ENCODE measurements around the gene MEGF6.
"Not testable (repeated sequence)": the region's sequence is repeated elsewhere in the genome, so short reads cannot be mapped to it uniquely, and the experiment has no call there.

Gene MEGF6

GRCh38 chr1:3572638-3573037 is 38.7 kb downstream of the MEGF6 start:
- not testable (repeated sequence) for DNase-seq (ENCODE audit: low read depth, low spot score); H3K9me3 ChIP-seq (ENCODE audit: control insufficient read depth, insufficient read depth, low read length); H3K27me3 ChIP-seq (ENCODE audit: control insufficient read depth, insufficient read depth, low read length); H3K4me3 ChIP-seq (ENCODE audit: low read length); H3K36me3 ChIP-seq (ENCODE audit: control insufficient read depth, insufficient read depth, low read length); H3K27ac ChIP-seq (ENCODE audit: low read length); H3K4me1 ChIP-seq (ENCODE audit: control insufficient read depth, insufficient read depth, low read length)
- no CpG with 5 or more reads among the region's 1 CpG for WGBS (ENCODE audit: insufficient coverage, insufficient read length)

- no peak for DNase-seq (ENCODE audit: low read depth, low spot score)
- no peak overlapping the region for H3K27ac ChIP-seq (ENCODE audit: low read length)
- WGBS (ENCODE audit: insufficient coverage, insufficient read length): no CpG with 5 or more reads among the region's 6 CpGs
- no peaks in the 10 kb centered on the region; the same call in 1 of the 2 replicates for H3K36me3 ChIP-seq (ENCODE audit: control insufficient read depth, insufficient read depth, low read length)
- no peak overlapping the region for H3K4me3 ChIP-seq (ENCODE audit: low read length)
- H3K9me3 ChIP-seq (ENCODE audit: control insufficient read depth, insufficient read depth, low read length): no peaks in the 10 kb centered on the region
- no peaks in the 10 kb centered on the region for H3K27me3 ChIP-seq (ENCODE audit: control insufficient read depth, insufficient read depth, low read length)
- no peaks in the 10 kb centered on the region; the same call in 1 of the 2 replicates for H3K4me1 ChIP-seq (ENCODE audit: control insufficient read depth, insufficient read depth, low read length)
Measured at GRCh38 chr1:3571263-3571662, 40.0 kb downstream of the MEGF6 start.

GRCh38 chr1:3570066-3570986 is 41.0 kb downstream of the MEGF6 start:
- WGBS (ENCODE audit: insufficient coverage, insufficient read length): no CpG with 5 or more reads among the region's 21 CpGs
- Histone ChIP-seq H3K27me3 (ENCODE audit: control insufficient read depth, insufficient read depth, low read length) (no peaks in the 10 kb centered on the region), H3K4me3 (ENCODE audit: low read length) (no peak overlapping the region), H3K36me3 (ENCODE audit: control insufficient read depth, insufficient read depth, low read length) (no peaks in the 10 kb centered on the region; the same call in 1 of the 2 replicates), H3K9me3 (ENCODE audit: control insufficient read depth, insufficient read depth, low read length) (no peaks in the 10 kb centered on the region), H3K27ac (ENCODE audit: low read length) (no peak overlapping the region), H3K4me1 (ENCODE audit: control insufficient read depth, insufficient read depth, low read length) (no peaks in the 10 kb centered on the region)
- DNase-seq (ENCODE audit: low read depth, low spot score): no peak

GRCh38 chr1:3569436-3569835 is 41.9 kb downstream of the MEGF6 start:
- Histone ChIP-seq H3K9me3 (ENCODE audit: control insufficient read depth, insufficient read depth, low read length) (no peaks in the 10 kb centered on the region), H3K4me3 (ENCODE audit: low read length) (no peak overlapping the region), H3K36me3 (ENCODE audit: control insufficient read depth, insufficient read depth, low read length) (no peaks in the 10 kb centered on the region; the same call in 1 of the 2 replicates), H3K4me1 (ENCODE audit: control insufficient read depth, insufficient read depth, low read length) (no peaks in the 10 kb centered on the region), H3K27ac (ENCODE audit: low read length) (no peak overlapping the region), H3K27me3 (ENCODE audit: control insufficient read depth, insufficient read depth, low read length) (no peaks in the 10 kb centered on the region)
- no CpG with 5 or more reads among the region's 8 CpGs for WGBS (ENCODE audit: insufficient coverage, insufficient read length)
- no peak for DNase-seq (ENCODE audit: low read depth, low spot score)

- Histone ChIP-seq H3K9me3 (ENCODE audit: control insufficient read depth, insufficient read depth, low read length) (no peaks in the 10 kb centered on the region), H3K4me1 (ENCODE audit: control insufficient read depth, insufficient read depth, low read length) (no peaks in the 10 kb centered on the region), H3K36me3 (ENCODE audit: control insufficient read depth, insufficient read depth, low read length) (no peaks in the 10 kb centered on the region; the same call in 1 of the 2 replicates), H3K4me3 (ENCODE audit: low read length) (no peak overlapping the region), H3K27ac (ENCODE audit: low read length) (no peak overlapping the region), H3K27me3 (ENCODE audit: control insufficient read depth, insufficient read depth, low read length) (no peaks in the 10 kb centered on the region)
- DNase-seq (ENCODE audit: low read depth, low spot score): no peak
- no CpG with 5 or more reads among the region's 13 CpGs for WGBS (ENCODE audit: insufficient coverage, insufficient read length)
Measured at GRCh38 chr1:3568815-3569435, 42.4 kb downstream of the MEGF6 start.

GRCh38 chr1:3566951-3567804 is 44.1 kb downstream of the MEGF6 start:
- Histone ChIP-seq H3K36me3 (ENCODE audit: control insufficient read depth, insufficient read depth, low read length) (no peaks in the 10 kb centered on the region; the same call in 1 of the 2 replicates), H3K27me3 (ENCODE audit: control insufficient read depth, insufficient read depth, low read length) (no peaks in the 10 kb centered on the region), H3K4me3 (ENCODE audit: low read length) (no peak overlapping the region), H3K4me1 (ENCODE audit: control insufficient read depth, insufficient read depth, low read length) (no peaks in the 10 kb centered on the region), H3K27ac (ENCODE audit: low read length) (no peak overlapping the region), H3K9me3 (ENCODE audit: control insufficient read depth, insufficient read depth, low read length) (no peaks in the 10 kb centered on the region)
- no CpG with 5 or more reads among the region's 32 CpGs for WGBS (ENCODE audit: insufficient coverage, insufficient read length)
- no peak for DNase-seq (ENCODE audit: low read depth, low spot score)

GRCh38 chr1:3566003-3566885 is 45.1 kb downstream of the MEGF6 start:
- DNase-seq (ENCODE audit: low read depth, low spot score): no peak
- Histone ChIP-seq H3K36me3 (ENCODE audit: control insufficient read depth, insufficient read depth, low read length) (no peaks in the 10 kb centered on the region; the same call in 1 of the 2 replicates), H3K27ac (ENCODE audit: low read length) (no peak overlapping the region), H3K27me3 (ENCODE audit: control insufficient read depth, insufficient read depth, low read length) (no peaks in the 10 kb centered on the region), H3K4me1 (ENCODE audit: control insufficient read depth, insufficient read depth, low read length) (no peaks in the 10 kb centered on the region), H3K9me3 (ENCODE audit: control insufficient read depth, insufficient read depth, low read length) (no peaks in the 10 kb centered on the region), H3K4me3 (ENCODE audit: low read length) (no peak overlapping the region)
- no CpG with 5 or more reads among the region's 27 CpGs for WGBS (ENCODE audit: insufficient coverage, insufficient read length)

GRCh38 chr1:3564921-3565831 is 46.1 kb downstream of the MEGF6 start:
- no peak overlapping the region for H3K27ac ChIP-seq (ENCODE audit: low read length)
- H3K27me3 ChIP-seq (ENCODE audit: control insufficient read depth, insufficient read depth, low read length): no peaks in the 10 kb centered on the region
- H3K4me1 ChIP-seq (ENCODE audit: control insufficient read depth, insufficient read depth, low read length): no peaks in the 10 kb centered on the region
- no peaks in the 10 kb centered on the region for H3K36me3 ChIP-seq (ENCODE audit: control insufficient read depth, insufficient read depth, low read length)
- no CpG with 5 or more reads among the region's 29 CpGs for WGBS (ENCODE audit: insufficient coverage, insufficient read length)
- no peak overlapping the region for H3K4me3 ChIP-seq (ENCODE audit: low read length)
- H3K9me3 ChIP-seq (ENCODE audit: control insufficient read depth, insufficient read depth, low read length): no peaks in the 10 kb centered on the region
- DNase-seq (ENCODE audit: low read depth, low spot score): peak; percentile 31

- no CpG with 5 or more reads among the region's 10 CpGs for WGBS (ENCODE audit: insufficient coverage, insufficient read length)
- no peak overlapping the region for H3K4me3 ChIP-seq (ENCODE audit: low read length)
- H3K27ac ChIP-seq (ENCODE audit: low read length): no peak overlapping the region
- DNase-seq (ENCODE audit: low read depth, low spot score): no peak
- H3K9me3 ChIP-seq (ENCODE audit: control insufficient read depth, insufficient read depth, low read length): no peaks in the 10 kb centered on the region
- no peaks in the 10 kb centered on the region for H3K36me3 ChIP-seq (ENCODE audit: control insufficient read depth, insufficient read depth, low read length)
- H3K27me3 ChIP-seq (ENCODE audit: control insufficient read depth, insufficient read depth, low read length): no peaks in the 10 kb centered on the region
- no peaks in the 10 kb centered on the region for H3K4me1 ChIP-seq (ENCODE audit: control insufficient read depth, insufficient read depth, low read length)
Measured at GRCh38 chr1:3563610-3564009, 47.7 kb downstream of the MEGF6 start.
